ENCODE data around the gene RIPOR3. TPM values are rescaled to one million over a fixed set of nuclear protein-coding genes. Genes with fewer than 3 reads are reported as not detected.

The RIPOR3 gene
- total RNA-seq, 2 donors from 2014 or later = 0.46 to 1.4 TPM

DNA sequence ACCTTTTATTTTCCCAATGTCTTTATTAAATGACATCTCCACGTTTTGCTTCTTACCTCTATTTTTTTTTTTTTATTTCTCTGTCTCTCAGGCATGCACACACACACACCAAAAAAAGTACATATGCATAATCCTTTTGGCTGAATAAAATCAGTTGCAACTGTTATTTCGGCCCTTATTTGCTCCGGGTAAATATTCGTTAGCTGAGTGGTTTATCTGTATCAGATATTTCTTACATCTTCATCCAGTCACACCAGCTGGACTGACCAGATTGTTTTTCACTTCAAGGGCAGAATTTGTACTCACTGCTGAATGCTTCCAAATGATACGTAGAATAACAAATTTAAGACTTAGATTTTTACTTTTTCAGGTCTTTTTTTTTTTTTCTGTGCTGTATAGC lies 135.7 kb downstream of the RIPOR3 start:
- no peak overlapping the region for H3K9ac ChIP-seq (ENCODE audit: extremely low read depth, low read length, poor library complexity, severe bottlenecking)
- peaks cover 9% of the 10 kb centered on the region for H3K36me3 ChIP-seq (ENCODE audit: control insufficient read depth, insufficient read depth, low read length)
- Mint-ChIP-seq H3K36me3 (ENCODE audit: low read depth) (no peaks in the 10 kb centered on the region), H3K27me3 (ENCODE audit: insufficient read depth) (no peaks in the 10 kb centered on the region), H3K27ac (no peak overlapping the region), H3K9me3 (no peaks in the 10 kb centered on the region), H3K4me3 (no peak overlapping the region), H3K4me1 (no peaks in the 10 kb centered on the region)
- H3K4me1 ChIP-seq (ENCODE audit: control insufficient read depth, insufficient read depth, low read length) = no peaks in the 10 kb centered on the region
- WGBS, 2 experiments (ENCODE audit: insufficient coverage in 1 of 2, insufficient read length in 1 of 2) = 92 to 95% methylated on average over 4 to 5 of the region's 5 CpGs
- TF ChIP-seq, protein P1, sequence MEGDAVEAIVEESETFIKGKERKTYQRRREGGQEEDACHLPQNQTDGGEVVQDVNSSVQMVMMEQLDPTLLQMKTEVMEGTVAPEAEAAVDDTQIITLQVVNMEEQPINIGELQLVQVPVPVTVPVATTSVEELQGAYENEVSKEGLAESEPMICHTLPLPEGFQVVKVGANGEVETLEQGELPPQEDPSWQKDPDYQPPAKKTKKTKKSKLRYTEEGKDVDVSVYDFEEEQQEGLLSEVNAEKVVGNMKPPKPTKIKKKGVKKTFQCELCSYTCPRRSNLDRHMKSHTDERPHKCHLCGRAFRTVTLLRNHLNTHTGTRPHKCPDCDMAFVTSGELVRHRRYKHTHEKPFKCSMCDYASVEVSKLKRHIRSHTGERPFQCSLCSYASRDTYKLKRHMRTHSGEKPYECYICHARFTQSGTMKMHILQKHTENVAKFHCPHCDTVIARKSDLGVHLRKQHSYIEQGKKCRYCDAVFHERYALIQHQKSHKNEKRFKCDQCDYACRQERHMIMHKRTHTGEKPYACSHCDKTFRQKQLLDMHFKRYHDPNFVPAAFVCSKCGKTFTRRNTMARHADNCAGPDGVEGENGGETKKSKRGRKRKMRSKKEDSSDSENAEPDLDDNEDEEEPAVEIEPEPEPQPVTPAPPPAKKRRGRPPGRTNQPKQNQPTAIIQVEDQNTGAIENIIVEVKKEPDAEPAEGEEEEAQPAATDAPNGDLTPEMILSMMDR (conservative IDR thresholded peaks at IDR 0.05) = no peak
- no peak overlapping the region for H3K27ac ChIP-seq (ENCODE audit: low read depth, low read length)
- no peaks in the 10 kb centered on the region for H3K27me3 ChIP-seq (ENCODE audit: control insufficient read depth, insufficient read depth, low read length, poor library complexity, severe bottlenecking)
- H3K9me3 ChIP-seq (ENCODE audit: control insufficient read depth, low read length) = no peaks in the 10 kb centered on the region
- DNase-seq = no peak
- H3K4me3 ChIP-seq (ENCODE audit: low read length) = no peak overlapping the region

DNA sequence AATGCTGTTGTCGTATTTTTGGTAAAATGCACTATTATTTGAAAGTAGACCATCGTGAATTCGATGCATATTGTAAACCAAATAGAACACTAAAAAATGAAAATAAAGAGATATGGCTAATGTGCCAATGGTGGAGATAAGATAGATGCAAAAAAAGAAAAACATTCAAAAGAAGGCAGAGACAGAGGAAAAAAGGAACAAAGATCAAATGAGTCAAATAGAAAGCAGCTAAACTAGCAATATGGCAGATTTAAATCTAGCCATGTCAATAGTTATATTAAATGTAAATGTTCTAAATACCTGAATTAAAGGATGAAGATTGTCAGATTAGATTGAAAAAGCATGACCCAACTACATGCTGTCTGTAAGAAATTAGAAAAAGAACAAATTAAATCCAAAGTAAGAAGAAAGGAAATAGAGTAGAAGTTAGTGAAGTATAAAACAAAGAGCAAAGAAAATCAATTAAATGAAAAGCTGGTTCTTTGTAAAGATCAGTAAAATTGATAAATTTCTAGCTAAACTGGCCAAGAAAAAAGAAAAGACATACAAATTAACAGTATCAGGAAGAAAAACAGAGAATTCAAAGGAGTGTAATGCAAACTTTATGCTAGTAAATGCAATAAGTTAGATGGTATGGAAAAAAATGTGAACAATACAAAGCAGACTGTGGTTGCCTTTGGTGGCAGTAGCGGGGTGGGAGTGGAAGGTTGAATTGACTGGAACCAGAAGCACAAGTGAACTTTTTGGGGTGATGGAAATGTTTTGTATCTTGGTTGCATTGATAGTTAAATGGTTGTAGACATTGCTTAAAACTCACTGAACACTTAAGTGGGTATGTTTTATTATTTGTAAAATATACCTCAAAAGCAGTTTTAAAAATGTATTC lies 136.4 kb downstream of the RIPOR3 start:
- Mint-ChIP-seq H3K27me3 (ENCODE audit: insufficient read depth) (no peaks in the 10 kb centered on the region), H3K4me1 (no peaks in the 10 kb centered on the region), H3K9me3 (no peaks in the 10 kb centered on the region), H3K27ac (no peak overlapping the region), H3K36me3 (ENCODE audit: low read depth) (no peaks in the 10 kb centered on the region), H3K4me3 (no peak overlapping the region)
- H3K36me3 ChIP-seq (ENCODE audit: control insufficient read depth, insufficient read depth, low read length) = peaks cover 9% of the 10 kb centered on the region
- H3K9me3 ChIP-seq (ENCODE audit: control insufficient read depth, low read length) = no peaks in the 10 kb centered on the region
- H3K4me3 ChIP-seq (ENCODE audit: low read length) = no peak overlapping the region
- DNase-seq = no peak
- H3K27me3 ChIP-seq (ENCODE audit: control insufficient read depth, insufficient read depth, low read length, poor library complexity, severe bottlenecking) = no peaks in the 10 kb centered on the region
- TF ChIP-seq, protein P1 (conservative IDR thresholded peaks at IDR 0.05) = no peak
- no peak overlapping the region for H3K27ac ChIP-seq (ENCODE audit: low read depth, low read length)
- no peak overlapping the region for H3K9ac ChIP-seq (ENCODE audit: extremely low read depth, low read length, poor library complexity, severe bottlenecking)
- no peaks in the 10 kb centered on the region for H3K4me1 ChIP-seq (ENCODE audit: control insufficient read depth, insufficient read depth, low read length)
- 68 to 100% methylated on average over 1 to 2 of the region's 4 CpGs for WGBS, 2 experiments (ENCODE audit: insufficient coverage in 1 of 2, insufficient read length in 1 of 2)

DNA sequence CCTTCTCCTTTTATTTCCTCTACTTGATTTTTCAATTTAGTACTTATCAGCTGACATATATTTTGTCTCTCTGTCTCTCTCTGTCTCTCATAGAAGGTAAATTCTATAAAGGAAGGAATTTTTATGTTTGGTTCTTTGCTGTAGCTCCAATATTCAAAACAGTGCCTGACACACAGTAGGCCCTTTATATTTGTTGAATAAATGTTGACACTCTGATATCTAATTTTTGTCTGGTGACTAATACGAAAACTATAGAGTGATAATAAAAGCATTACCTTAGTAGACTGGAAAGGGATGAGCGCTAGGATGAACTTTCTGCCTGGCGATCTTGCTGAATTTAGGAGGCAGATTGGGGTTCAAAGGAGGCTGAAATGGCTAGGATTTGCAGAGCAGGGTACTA lies 138.4 kb downstream of the RIPOR3 start:
- Mint-ChIP-seq H3K9me3 (no peaks in the 10 kb centered on the region), H3K36me3 (ENCODE audit: low read depth) (no peaks in the 10 kb centered on the region), H3K27ac (no peak overlapping the region), H3K4me3 (no peak overlapping the region), H3K4me1 (no peaks in the 10 kb centered on the region), H3K27me3 (ENCODE audit: insufficient read depth) (no peaks in the 10 kb centered on the region)
- Histone ChIP-seq H3K27ac (ENCODE audit: low read depth, low read length) (no peak overlapping the region), H3K4me3 (ENCODE audit: low read length) (no peak overlapping the region), H3K4me1 (ENCODE audit: control insufficient read depth, insufficient read depth, low read length) (no peaks in the 10 kb centered on the region), H3K27me3 (ENCODE audit: control insufficient read depth, insufficient read depth, low read length, poor library complexity, severe bottlenecking) (no peaks in the 10 kb centered on the region), H3K9me3 (ENCODE audit: control insufficient read depth, low read length) (no peaks in the 10 kb centered on the region), H3K36me3 (ENCODE audit: control insufficient read depth, insufficient read depth, low read length) (peaks cover 7% of the 10 kb centered on the region), H3K9ac (ENCODE audit: extremely low read depth, low read length, poor library complexity, severe bottlenecking) (no peak overlapping the region)
- TF ChIP-seq, protein P1 (conservative IDR thresholded peaks at IDR 0.05) = no peak
- DNase-seq = no peak
- 93 to 95% methylated on average over 3 of the region's 3 CpGs for WGBS, 2 experiments (ENCODE audit: insufficient coverage in 1 of 2, insufficient read length in 1 of 2)
